Stimulated activated CD8-positive, alpha-beta memory T cell treated with anti-CD3 and anti-CD28 coated beads, Interleukin-7, amount 100 ng/mL, for 4 hours (primary cell): ENCODE results near the gene ZFP1.

Source experiments
- DNase-seq, 2 donors: peaks; one replicate each; pipeline ENCODE4 v3.0.0-alpha.2; 2020; ENCODE audit warnings: low read depth in 2 of 2

The ZFP1 gene

DNA sequence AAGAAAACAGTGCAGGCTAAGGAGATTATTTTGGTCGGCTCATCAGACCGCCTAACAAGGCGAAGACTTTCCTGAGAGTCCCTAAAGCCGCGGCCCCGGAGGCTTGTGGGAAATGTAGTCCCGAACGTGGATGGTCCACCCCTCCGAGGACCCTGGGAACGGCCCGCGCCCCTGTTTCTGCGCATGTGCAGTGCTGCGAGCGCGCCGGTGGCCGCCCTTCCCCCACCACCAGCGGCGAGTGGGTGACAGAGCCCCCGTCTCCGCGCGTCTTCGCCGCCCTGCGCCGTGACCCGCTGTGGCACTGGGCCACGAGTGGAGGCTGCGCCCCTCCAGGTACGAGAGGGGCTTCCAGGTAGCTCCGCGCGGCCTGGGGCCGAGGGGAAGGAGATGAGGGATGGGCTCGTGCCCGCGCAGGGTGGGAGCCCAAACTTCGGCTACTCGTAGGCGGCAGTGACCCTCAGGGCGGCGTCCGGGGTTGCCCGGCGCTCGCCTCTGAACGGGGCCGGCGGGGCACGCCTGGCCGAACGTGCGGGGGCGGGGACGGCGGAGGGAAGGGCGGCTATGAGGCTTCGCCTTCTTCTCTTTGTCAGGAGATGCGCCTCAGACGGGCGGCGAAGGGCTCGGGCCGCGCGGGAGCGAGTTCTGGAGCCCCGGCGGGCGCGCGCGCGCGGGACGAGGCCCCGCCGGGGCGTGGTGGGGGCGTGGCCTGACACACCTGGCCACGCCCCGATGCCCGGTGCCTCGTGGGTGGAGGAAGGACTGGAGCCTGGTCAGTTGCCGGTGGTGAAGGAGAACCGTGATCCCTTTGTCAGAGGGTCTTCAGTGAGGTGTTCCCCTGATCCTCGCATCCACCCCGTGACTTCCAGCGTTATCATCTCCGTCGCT, at the start of gene ZFP1:
TSS of gene ZFP1 (plus strand) at position 214 of the 885 bp plus-strand sequence. CDS start 4,428 bp downstream, outside the sequence.
- DNase-seq: peak; percentile 91 to 92

DNA sequence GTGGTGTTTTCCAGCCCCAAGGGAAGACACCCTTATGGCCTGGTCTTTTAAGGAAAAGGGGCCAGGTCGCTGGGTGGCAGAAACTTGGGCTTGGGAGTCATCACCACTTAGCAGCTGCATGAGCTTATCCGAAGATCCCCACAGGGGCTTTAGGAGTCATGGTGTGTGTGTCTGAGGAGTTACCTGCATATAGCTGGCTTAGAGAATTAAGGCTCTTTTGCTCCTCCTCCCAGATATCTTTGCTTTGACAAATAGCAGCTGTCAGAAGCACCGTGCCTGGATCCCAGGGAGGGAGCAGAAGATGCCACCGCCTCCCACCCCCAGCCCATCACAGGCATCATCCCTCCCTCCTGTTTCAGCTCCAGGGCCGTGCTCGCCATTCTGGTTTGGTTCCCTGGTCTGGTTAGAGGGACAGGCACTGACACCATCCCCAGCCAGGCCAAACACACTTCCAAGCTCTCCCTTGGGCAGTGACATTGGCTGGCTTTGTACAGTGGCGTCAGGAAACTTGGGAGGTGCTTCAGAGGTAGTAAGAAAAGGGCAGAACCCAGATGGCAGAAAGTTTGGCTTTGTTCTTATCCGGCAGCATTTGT, 49.2 kb upstream of the ZFP1 start:
- no peak for DNase-seq

DNA sequence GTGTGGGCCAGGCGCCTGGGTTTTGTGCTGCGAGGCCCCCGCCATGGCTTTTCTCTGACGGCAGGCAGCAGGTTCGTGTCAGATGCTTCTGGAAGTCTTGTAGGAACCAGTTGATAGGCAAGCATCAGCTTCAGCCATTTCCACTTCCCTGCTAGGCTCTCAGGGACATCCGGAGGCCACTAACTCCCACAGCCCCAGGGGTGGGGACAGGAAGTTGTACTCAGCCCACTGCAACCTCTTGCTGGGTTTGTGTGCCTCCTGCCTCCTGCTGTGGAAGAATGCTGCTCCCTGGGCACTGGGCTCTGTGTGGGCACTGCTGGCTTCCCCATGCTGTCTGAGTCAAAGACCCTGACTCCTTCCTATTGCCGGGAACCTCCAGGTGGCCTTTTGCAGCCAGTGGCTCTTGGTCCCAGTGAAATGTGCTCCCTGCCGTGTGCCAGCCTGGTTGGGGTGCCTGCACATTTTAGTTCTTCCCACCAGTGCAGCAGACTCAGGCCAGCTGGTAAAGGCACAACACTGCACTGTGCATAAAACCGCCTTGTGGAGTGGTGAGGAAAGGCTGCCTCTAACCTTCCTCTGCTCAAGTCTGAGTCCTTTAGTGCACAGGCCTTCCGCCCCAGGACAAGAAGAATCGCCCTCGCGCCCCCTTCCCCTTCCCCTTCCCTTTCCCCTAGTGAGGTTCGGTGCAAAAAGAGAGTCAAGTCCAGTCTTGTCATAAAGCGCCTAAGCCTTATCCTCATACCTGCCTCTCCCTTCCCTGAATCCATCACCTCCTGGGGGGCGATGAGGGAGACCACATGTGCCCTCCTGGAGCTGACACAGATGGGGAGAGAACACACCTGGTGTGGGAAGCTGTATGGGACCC, 48.4 kb upstream of the ZFP1 start:
- no peak for DNase-seq

DNA sequence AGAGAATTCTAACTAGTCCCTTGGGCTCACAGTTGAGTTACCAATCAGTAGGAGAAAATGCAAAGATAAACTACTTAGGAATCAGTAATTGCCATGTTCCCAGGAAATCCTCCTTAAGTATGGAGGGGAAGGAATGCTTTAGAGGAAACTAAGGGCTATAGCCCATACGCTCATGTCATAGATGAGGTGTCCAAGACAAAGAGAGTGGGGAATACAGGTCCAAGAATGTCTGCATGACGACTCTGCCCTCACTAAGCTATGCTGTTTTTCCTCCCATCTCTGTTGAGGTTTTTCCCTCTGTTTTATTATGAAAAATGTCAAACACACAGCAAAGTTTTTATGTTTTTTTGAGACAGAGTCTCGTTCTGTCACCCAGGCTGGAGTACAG, 47.7 kb upstream of the ZFP1 start:
- DNase-seq: no peak

DNA sequence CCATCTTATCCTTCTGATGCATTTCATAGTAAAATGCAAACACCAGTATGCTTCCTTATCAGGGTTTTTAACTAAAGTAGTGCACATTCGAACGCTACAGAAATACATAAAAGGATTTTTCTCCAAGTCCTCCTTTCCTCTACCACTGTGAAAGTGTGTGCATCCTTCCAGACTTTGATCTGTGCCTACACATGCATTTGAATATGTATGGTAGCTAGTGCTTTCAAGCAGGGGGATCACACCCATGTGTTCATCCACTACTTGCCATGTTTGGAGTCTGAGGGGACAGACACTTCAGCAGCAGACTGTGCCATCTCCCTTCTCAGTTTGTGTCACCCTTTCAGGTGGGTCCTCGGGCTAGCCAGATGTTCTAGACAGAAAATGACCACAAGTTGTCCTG, 46.7 kb upstream of the ZFP1 start:
- DNase-seq: no peak

DNA sequence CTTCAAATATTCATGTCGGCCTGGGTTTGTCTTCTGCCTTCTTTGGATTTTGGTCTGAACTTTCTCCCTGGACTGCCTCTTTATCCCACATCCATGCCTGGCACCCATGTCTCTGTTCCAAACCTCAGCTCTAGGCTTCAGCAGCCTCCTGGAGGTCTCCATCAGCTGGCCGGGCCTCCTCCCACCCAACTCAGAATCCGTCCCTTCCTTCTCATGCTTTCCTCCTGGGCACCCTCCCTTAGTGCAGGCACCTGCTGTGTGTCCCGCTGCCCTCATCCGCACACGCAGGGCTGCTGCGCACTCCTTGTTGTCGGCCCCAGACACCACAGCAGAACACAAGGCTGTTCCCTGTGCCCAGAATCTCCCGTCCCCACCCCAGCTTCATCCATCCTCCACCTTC, 45.7 kb upstream of the ZFP1 start:
- no peak for DNase-seq

DNA sequence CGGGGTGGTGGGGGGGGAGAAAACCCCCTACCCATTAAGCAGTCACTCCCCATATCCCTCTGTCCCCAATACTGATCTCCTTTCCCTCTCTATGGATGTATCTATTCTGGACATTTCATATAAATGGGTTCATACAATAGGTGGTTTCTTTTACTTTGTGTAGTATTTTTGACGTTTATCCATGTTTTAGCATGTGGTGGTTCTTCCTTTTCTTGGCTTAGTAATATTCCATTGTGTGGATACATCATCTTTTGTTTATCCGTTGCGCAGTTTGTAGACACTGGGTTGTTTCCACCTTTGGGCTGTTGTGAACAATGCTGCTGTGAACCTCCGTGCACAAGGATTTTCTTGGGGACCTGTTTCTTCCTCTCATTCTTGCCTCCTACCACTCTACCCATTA, 44.3 kb upstream of the ZFP1 start:
- DNase-seq: no peak

DNA sequence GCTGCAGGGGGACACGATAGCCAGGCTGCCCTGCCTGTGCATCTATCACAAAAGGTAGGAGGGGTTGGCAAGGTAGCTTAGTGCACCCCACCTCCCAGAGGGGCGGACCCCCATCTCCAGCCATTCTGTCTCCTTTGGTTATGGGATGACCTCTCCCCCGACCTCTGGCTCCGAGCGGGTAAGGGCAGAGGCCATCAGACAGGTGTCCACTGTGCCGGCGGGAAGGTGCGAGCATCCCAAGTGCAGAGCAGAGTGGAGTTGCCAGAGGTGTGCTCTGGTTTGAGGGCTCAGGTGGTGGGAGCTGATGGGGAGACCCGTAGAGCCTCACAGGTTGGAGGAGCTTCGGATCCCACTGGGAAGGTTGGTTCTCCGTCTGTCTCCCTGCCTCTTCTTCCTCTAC, 43.5 kb upstream of the ZFP1 start:
- no peak for DNase-seq

DNA sequence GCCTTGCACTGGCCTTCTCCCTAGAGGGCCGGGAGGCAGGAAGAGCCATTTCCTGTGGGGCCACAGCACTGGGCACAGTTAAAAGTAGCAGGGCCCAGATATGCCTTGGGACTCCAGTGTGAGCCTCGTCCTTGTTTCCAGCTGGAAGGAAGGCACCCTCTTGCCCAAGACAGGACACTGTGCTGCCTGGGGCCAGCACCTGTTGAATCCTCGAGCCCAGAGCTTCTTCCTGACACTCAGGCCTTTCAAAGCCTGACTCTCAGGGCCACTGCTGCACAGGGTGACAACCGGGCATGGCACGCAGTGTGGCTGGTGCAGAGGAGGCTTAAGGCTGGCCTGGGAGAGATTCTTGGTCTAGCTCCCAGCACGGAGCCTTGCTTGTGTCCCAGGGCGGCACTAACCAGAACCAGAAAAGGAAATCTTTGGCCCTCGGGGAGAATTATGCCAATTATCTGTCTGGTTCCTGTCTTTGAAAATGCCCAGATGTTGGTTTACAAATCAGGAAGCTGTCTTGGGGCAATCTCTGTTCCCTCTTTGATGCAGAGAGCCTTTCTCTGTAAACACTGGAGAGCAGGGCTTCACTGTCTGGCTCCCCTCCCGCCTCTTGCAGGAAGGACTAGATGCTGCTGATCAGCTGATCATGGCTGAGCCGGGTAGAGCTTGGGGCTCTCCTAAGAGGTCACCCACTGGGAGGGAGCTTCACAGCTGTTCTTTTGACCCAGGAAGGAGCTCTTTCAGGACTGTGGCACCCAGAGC, 42.8 kb upstream of the ZFP1 start:
- no peak for DNase-seq

DNA sequence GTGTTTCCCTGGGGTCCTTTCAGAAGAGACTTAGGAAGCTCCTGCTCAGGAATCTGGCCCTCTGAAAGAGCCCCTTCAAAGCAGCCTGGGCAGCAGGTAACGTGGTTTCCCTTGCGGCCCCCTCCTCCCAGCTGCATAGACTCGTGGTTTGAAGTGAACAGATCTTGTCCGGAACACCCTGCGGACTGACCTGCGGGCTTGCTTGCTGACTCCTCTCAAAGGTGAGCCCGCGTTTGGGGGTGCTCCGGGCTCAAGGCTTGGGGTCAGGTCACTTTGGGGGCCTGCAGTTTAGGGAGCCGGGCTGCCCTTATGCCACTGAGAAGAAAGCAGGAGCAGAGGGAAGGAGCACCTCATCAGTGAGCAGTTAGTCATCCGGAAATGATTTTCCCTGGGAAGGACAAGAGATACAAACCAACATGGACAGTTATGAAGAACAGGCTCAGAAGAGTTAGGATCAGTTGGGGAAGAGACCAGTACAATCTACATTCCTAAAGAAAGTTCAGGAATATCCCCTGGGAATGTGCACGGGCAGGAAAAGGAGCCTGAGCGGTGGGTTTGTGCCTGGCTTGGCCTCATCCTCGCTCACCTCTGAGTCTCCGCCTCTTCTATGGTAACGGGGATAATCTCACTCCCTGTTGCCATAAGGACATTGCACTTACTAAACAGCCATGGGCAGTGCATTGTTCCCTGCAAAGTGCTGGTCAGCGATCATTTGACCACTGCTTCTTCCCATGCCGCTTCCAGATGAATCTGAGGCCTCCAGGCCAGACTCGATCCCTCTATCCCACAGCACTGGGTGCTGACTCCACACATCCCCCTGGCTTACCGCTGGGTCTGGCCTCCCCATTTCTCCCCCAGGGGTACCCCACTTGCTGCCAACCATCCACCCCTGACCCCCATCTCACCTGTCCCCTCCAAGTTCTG, 41.7 kb upstream of the ZFP1 start:
- no peak for DNase-seq

DNA sequence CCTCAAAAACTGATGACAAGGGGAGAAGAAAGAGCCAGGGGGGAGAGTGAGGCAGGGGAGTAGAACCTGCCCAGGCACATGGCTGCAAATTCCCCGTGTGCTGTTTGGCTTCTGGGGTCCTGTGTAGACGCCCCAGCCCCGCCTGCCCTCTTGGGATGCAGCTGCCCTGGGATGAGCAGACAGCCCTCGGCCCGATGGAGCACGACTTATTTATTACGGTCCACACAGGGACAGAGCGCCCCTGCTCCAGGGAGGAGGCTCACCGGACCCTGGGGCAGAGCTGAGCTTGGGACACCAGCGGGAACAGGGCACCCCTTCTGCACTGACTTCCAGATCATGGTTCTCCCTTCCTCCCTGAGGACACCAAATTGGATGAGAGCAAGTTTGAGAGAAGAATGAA, 40.8 kb upstream of the ZFP1 start:
- DNase-seq: no peak

DNA sequence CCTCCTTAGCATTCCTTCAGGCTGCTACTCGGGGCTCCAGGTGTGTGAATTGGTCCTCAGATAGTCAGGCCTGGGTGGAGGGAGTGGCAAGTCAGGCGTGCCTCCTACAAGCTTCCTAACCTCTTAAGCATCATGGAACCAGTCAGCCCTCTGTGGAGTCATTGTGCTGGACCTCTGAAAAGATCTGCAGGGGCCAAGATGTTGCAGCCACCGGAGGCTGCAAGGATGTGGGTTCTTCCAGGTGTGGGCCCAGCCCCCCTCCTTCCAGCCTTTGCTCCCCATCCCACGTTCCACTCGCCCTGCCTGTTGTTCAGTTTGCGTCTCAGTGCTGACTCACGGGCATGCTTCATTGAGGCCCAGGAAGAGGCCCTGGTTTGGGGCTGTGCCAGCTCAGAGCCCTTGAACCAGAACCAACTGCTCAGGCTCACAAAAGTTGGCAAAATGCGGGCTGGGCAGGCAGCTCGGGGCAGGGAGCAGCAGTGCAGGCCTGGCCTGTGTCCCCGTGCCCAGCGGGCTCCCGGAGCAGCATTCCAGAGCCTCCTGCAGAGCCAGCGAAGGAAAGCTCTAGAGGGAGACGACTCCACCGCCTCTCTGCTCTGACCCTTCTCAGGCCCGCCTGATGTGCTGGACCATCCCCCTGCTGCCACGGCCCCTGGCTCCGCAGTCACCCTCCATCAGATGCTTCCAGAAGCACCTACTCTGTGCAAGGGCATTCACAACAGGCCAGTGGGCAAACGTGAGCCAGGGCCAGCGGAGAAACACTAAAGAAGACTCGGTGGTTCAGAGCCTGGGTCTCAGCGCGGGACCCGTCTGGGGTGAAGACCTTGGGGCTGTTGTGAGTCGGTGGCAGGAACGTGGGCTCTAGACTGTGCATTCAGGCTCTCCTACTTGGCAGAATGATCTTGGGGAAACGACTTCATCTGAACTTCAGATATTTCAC, 39.3 kb upstream of the ZFP1 start:
- peak; percentile 46 to 60 for DNase-seq

DNA sequence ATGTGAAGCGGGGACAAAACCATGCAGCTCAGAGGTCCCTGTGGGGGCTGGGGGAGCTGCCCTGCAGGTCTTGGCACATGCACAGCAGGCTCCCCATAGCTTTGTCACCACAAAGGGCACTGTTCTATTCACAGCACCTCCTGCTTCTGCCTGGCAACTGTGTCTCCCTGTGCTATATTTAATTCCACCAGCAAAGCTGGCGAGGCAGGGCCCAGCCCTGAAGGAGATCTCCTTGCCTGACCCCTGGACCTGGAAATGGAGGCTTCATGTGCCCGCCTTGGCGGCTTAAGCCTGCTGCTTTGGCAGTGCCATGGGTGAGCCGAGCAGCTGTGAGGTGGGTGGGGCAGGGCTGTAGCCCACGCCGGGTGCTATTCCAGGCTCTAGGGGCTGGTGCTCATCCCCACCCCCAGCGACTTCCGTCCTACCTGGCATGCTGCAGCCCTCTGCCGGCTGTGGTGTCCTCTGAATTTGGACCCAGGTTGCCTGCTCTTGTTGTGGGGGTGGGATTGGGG, 38.5 kb upstream of the ZFP1 start:
- DNase-seq: no peak

DNA sequence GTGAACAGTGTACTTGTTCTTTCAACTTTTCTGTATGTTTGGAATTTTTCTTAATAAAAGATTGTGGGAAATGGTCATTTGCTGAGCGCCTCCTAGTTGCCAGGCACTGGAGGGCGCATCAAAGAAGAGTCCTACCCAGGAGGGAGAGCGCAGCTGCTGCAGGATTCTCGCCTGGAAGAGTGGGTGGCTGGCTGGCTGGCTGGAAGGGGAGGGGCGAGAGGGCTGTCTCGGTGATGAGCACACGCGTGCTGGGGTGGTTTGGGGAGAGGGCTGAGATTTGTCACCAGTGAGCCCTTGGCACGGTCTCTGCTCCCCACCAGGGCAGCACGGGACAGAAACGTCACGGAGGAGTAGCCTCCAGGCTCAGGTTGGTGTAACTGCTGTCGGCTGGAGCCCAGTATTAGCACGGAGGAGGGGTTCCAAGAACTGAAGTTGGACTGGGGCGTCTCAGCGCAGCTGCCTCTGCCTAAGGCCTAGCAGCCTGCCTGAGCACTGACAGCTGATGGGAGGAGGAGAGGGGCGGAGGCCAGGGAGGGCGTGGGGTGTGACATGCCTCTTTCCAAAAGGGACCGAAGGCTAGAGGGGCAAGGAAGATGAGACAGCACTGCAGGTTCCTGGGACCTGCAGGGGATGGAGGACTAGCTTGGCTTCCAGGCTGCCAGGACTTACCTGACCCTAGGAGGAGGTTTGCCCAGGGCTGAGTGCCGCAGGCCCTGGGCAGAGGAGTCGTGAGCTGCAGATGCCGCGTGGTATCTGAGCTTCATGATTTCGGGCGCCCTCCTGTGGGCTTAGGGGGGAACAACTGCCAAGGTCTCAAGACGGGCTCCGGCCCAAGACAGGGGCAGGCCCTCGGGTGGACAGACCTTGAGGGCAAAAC, 37.4 kb upstream of the ZFP1 start:
- DNase-seq: peak; percentile 60 to 61

DNA sequence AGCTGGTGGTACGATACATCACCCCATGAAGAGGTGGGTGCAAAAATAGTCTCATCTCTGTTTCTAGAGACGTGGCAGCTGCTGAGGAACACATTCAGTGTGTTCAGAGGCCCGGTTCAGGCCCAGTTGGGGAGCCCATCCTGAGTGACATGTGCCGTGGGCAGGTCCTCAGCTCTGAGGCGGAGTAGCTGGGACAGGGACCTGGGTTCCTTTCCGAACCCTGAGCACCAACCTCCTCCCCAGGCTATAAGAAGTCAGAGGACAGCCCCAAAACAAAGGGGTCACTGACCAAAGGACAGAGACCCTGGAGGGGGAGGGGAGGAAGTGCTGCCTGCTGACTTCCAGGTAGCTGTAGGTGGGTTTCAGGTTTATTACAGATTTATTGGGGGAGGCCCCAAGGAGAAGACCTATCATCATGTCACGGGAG, 36.8 kb upstream of the ZFP1 start:
- no peak for DNase-seq

DNA sequence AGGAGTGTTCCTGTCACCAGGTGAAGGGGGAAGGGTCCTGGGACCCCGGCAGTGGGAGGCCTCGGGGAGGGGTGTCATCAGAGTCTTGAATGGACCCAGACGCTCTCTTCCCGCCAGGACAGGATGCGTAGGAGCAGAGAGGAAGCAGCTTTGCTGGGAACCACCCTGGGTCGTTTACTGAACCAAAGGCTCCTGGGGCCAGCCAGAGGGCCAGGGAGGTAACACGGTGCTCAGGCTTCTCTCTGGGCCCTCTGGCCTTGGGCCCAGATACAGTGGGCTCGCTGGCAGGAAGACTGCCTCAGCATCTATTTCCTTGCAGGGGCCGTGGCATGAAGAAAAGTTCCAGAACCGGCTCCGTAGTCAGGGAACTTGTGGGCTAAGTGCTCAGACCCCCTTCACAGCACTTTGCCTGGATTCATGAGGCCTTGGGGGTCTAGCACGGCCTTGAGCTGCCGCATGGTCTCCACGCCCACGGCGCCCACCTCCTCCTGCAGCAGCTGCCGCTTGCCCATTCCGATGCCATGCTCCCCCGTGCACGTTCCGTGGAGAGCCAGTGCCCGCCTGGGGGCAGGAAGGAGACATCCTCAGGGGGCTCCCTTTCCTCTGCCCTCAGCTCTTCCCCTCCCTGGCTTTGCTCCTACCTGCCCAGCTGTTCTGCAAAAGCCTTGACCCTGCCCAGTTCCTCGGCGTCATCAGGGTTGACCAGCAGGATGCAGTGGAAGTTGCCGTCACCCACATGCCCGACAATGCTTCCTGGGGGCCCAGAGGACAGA, 36.2 kb upstream of the ZFP1 start:
- DNase-seq: no peak

DNA sequence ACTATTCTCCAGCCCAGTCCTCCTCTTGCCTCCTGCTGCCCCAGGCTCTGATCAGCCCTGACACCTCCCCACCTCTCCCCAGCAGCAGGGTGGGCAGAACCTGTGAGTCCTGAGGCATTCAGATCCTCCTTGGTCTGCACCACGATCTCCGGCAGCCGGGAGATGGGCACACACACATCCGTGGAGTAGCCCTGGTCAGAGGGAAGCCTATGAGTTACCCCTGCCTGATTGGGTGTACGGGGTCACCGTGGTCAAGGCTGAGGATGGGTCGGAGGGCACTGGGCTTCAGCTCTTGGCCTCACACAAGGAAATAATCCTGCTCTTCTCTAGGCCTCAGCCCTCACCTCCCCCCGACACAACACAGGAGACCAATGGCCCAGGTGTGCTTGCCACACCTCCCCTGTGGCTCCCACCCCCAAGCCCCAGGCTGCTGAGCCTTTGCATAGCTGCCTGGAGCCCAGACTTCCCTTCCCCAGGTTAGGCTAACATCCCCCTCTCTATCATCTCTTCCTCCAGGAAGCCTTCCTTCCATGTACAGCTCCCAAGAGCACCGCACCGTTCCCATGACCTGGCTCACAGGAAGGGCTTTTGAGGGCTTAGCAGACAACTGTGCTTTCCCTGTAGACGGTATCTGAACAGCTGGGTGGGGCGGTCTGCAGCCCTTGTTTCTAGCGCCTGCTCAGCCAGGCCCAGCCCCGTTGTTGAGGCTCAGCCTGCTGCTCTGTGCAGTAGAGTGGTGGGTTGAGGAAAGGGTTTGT, 35.4 kb upstream of the ZFP1 start:
- no peak for DNase-seq
